H1 (cell line): Measurements from ENCODE around the gene COQ8A. TPM values are rescaled to one million over a fixed set of nuclear protein-coding genes. Genes with fewer than 3 reads are reported as not detected.

ENCODE experiments used
- JUN ChIP-seq: IDR thresholded peaks from 2 replicates; pipeline ENCODE4 v1.6.1; 2011; ENCODE audit warnings: low read depth, mild to moderate bottlenecking, improper control_type of control experiment, low read length
- TBP ChIP-seq: IDR thresholded peaks from 2 replicates; pipeline ENCODE4 v1.6.1; 2011; ENCODE audit warnings: low read depth, low read length, improper control_type of control experiment
- polyA plus RNA-seq, 7 experiments: library from polyadenylated mRNA; depleted of rRNA in 3 of 7; stranded (reverse) in 5 of 7; unstranded in 2 of 7; fragments of >200 nt in 5 of 7; fragments of 200-250 nt in 2 of 7; gene quantifications; 1 replicate in 5 of 7; 2 replicates in 1 of 7; 4 replicates in 1 of 7; pipeline versions ENCODE4 v1.2.1 to v1.2.3, GENCODE V29; 2011 to 2013; ENCODE audit warnings: missing spikeins in 2 of 7, mixed read lengths in 2 of 7
- total RNA-seq: library from RNA; stranded (reverse); fragmentation: NEBNext Ultra II Directional; extraction: Animal tissue kit (Norgen Biotek cat#: 25700); gene quantifications from 2 replicates; pipeline ENCODE4 v1.2.1, GENCODE V29; 2021

COQ8A gene
- total and polyA plus RNA-seq, 2 of the 8 experiments (the other 6 are each of a cell fraction or from before 2014, with no cell fraction given): 28.5 to 38.9 TPM

DNA sequence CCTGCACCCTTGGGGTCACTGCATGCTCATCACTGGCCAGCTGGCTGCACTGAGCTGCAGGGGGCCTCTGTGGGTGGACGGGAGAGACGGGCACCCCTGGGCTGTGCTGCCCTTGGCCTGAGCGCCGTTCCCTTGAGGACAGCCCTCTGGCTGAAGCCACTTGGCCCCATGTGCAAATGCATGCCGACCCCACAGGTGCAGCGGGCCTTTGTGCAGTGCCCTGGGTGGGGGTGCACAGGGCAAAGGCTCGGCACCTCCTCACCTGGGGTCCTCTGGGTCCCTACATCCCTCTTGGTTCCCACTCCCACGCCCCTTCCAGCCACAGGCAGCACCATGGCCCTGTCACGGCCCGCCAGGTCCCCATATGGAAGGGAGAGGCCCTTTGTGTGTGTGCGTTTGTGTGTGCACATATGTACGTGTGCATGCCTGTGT, 41.3 kb downstream of the COQ8A start (continued):
- TF ChIP-seq TBP: no peak
- no peak for TF ChIP-seq JUN
